OCI-LY3 (cell line): Measurements from ENCODE around the gene ANO6.

Source experiments
- H2AFZ ChIP-seq: fragments of 200-600, 300-600 bp; shearing (Covaris generic); 2 replicates; pipeline ENCODE4 v1.6.0; 2014; ENCODE audit warnings: antibody characterized with exemption, low read depth, low read length
- H3K27ac ChIP-seq: fragments of 200-600, 300-600 bp; sonication (generic); 2 replicates; pipeline ENCODE4 v1.5.1; 2014; ENCODE audit warnings: mild to moderate bottlenecking, low read length, moderate library complexity, mixed read lengths
- H3K27me3 ChIP-seq: fragments of 200-600, 300-600 bp; sonication (generic); 2 replicates; pipeline ENCODE4 v1.6.1; 2014; ENCODE audit warnings: low read depth, low read length, mixed read lengths
- H3K36me3 ChIP-seq: fragments of 200-600, 300-600 bp; sonication (generic); replicated peaks from 2 replicates; pipeline ENCODE3; 2014; ENCODE audit warnings: low read depth, low read length, mixed read lengths
- H3K4me1 ChIP-seq: fragments of 300-600, 200-600 bp; sonication (generic); 2 replicates; pipeline ENCODE4 v1.6.1; 2014; ENCODE audit warnings: low read length, mixed read lengths
- H3K4me2 ChIP-seq: fragments of 200-600, 300-600 bp; sonication (generic); 2 replicates; pipeline ENCODE4 v1.6.1; 2014; ENCODE audit warnings: low read length, mixed read lengths
- H3K4me3 ChIP-seq: fragments of 300-600, 200-600 bp; sonication (generic); 2 replicates; pipeline ENCODE4 v1.5.1; 2014; ENCODE audit warnings: antibody characterized with exemption, mild to moderate bottlenecking, low read length, moderate library complexity
- H3K79me2 ChIP-seq: fragments of 300-600, 200-600 bp; shearing (Covaris generic); 2 replicates; pipeline ENCODE4 v1.6.1; 2014; ENCODE audit warnings: mild to moderate bottlenecking, low read length, mixed read lengths
- H3K9ac ChIP-seq: fragments of 300-600, 200-600 bp; shearing (Covaris generic); 2 replicates; pipeline ENCODE4 v1.6.0; 2014; ENCODE audit warnings: mild to moderate bottlenecking, low read length, moderate library complexity
- H3K9me3 ChIP-seq: fragments of 200-600, 300-600 bp; shearing (Covaris generic); 2 replicates; pipeline ENCODE4 v1.6.1; 2014; ENCODE audit warnings: low read length, mixed read lengths; ENCODE audit not compliant: insufficient read depth
- H4K20me1 ChIP-seq: fragments of 200-600, 300-600 bp; sonication (generic); 2 replicates; pipeline ENCODE4 v1.6.1; 2016; ENCODE audit warnings: low read length, mixed read lengths; ENCODE audit not compliant: insufficient read depth
- EZH2phosphoT487 ChIP-seq: fragments of 200-600 bp; shearing (Covaris generic); IDR thresholded peaks from 2 replicates; pipeline ENCODE4 v1.6.1; 2018; ENCODE audit warnings: antibody characterized with exemption, mixed run types, low read depth
- TF ChIP-seq, protein P1 (sequence below): fragments of 200-600, 300-600 bp; sonication (generic); IDR thresholded peaks from 2 replicates; pipeline ENCODE4 v1.5.1; 2014; ENCODE audit warnings: antibody characterized with exemption, low read length, low read depth

Gene ANO6

DNA sequence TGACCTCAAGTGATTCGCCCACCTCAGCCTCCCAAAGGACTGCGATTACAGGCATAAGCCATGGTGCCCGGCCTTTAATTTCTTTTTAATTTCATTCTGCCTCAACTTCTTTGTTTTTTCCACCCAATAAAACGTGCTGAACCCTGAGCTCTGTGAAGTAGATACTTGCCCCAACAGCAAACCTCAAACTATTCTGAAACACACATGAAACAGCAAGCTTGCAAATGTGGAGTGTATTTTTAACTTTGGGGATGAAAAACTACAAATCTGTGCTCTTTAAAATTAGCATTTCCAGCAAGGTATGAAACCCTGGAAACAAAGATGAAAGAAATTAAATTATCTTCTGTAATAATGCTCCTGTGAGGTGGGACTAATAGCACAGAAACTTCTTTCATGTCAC is 246.6 kb downstream of the ANO6 start:
- H3K9me3 ChIP-seq = no peaks in the 10 kb centered on the region
- H3K4me2 ChIP-seq = no peak overlapping the region
- H3K9ac ChIP-seq = no peak overlapping the region
- H3K4me1 ChIP-seq = no peaks in the 10 kb centered on the region
- H2AFZ ChIP-seq = no peak overlapping the region
- no peaks in the 10 kb centered on the region for H4K20me1 ChIP-seq
- no peak overlapping the region for H3K4me3 ChIP-seq
- TF ChIP-seq, protein P1, sequence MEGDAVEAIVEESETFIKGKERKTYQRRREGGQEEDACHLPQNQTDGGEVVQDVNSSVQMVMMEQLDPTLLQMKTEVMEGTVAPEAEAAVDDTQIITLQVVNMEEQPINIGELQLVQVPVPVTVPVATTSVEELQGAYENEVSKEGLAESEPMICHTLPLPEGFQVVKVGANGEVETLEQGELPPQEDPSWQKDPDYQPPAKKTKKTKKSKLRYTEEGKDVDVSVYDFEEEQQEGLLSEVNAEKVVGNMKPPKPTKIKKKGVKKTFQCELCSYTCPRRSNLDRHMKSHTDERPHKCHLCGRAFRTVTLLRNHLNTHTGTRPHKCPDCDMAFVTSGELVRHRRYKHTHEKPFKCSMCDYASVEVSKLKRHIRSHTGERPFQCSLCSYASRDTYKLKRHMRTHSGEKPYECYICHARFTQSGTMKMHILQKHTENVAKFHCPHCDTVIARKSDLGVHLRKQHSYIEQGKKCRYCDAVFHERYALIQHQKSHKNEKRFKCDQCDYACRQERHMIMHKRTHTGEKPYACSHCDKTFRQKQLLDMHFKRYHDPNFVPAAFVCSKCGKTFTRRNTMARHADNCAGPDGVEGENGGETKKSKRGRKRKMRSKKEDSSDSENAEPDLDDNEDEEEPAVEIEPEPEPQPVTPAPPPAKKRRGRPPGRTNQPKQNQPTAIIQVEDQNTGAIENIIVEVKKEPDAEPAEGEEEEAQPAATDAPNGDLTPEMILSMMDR = no peak
- TF ChIP-seq EZH2phosphoT487 = no peak
- 0 out of 2 replicates have a peak, but pooled peaks cover 7% of the 10 kb centered on the region for H3K27me3 ChIP-seq
- H3K79me2 ChIP-seq = no peaks in the 10 kb centered on the region
- H3K36me3 ChIP-seq = no peaks in the 10 kb centered on the region
- H3K27ac ChIP-seq = no peak overlapping the region

DNA sequence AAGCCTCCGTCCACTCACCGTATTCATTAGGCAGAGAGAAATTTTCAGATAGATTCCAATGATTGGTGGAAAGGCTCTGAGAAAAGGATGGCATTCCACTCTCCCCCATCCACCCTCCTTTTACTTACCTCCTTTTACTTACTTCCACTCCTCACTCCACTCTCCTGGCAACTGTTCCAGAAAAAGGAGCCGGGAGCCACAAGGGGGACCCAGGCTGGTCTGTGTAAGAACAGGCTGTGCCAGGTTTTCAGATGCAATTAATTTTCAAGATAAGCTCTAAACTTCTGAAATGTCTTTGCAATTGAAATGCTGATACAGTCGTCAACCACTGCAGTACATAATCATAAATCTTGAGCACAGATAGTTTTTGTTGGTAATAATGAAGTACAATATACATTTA is 248.8 kb downstream of the ANO6 start:
- Histone ChIP-seq H3K27ac (no peak overlapping the region), H3K36me3 (no peaks in the 10 kb centered on the region), H3K9ac (no peak overlapping the region), H3K4me1 (no peaks in the 10 kb centered on the region), H3K4me2 (no peak overlapping the region), H3K4me3 (no peak overlapping the region), H3K79me2 (no peaks in the 10 kb centered on the region), H3K27me3 (0 out of 2 replicates have a peak, but pooled peaks cover 7% of the 10 kb centered on the region), H3K9me3 (no peaks in the 10 kb centered on the region), H2AFZ (no peak overlapping the region), H4K20me1 (no peaks in the 10 kb centered on the region)
- no peak for TF ChIP-seq EZH2phosphoT487
- TF ChIP-seq, protein P1 = no peak

DNA sequence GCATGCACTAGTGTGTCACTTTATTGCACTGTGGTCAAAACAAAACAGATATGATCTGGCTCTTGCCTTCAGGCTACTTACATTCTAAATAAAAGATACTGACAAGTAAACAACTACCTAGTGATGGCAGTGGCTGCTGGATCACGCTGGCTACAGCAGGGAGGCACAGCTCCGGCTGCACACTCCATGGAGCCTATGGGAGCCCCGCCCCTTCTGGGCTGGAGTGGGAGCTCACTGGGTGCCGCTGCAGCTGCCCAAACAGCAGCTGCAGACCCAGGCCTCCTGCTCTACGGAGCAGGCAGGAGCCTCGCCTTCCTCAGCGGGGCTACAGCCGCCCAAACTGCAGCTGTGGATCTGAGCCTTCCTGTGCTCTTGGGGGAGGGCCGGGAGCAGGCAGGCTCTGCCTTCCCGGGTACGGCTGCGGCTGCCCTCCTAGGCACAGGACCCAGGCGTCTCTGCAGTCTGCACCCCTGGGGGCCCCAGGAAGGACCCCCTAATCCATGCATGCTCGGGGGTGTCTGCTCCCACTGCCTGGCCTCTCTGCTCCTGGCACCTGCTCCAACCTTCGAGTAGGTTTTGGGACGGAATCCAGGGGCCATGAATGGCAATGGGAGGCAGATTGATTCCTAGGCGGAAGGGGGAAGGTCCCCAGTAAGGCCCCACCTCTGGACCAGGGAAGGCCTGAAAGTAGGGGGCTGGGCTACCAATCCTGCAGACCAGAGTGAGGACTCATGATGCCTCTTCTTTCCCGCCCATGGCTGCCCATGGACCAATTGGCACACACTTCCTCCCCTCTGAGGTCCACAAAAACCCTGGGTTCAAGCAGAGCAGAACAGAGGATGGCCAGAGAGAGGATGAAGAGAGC is 253.1 kb downstream of the ANO6 start:
- Histone ChIP-seq H3K9ac (no peak overlapping the region), H3K4me3 (no peak overlapping the region), H3K27me3 (0 out of 2 replicates have a peak, but pooled peaks cover 4% of the 10 kb centered on the region), H4K20me1 (no peaks in the 10 kb centered on the region), H3K27ac (no peak overlapping the region), H3K4me1 (no peaks in the 10 kb centered on the region), H2AFZ (no peak overlapping the region), H3K79me2 (no peaks in the 10 kb centered on the region), H3K9me3 (no peaks in the 10 kb centered on the region), H3K4me2 (no peak overlapping the region), H3K36me3 (no peaks in the 10 kb centered on the region)
- no peak for TF ChIP-seq EZH2phosphoT487
- TF ChIP-seq, protein P1 = no peak

DNA sequence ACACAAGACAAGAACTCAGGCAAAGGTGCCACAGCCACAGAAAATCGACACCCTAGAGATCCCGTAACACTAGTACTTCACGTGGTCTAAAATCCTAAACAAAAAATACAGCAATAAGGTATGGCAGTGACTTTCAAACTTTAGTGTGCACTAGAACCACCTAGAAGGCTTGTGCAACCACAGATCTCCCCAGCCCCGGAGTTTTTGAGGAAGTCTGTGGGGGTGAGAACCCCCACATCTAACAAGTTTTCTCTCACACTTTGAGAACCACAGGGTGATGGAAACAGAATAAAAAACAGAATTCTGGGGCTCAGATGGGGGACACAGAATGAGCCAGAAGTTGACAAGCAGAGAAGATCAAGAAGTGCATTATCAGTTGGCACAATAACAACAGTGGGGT is 254.0 kb downstream of the ANO6 start:
- Histone ChIP-seq H3K4me1 (no peaks in the 10 kb centered on the region), H3K27ac (no peak overlapping the region), H3K4me3 (no peak overlapping the region), H3K4me2 (no peak overlapping the region), H3K36me3 (no peaks in the 10 kb centered on the region), H3K27me3 (0 out of 2 replicates have a peak, but pooled peaks cover under 1% of the 10 kb centered on the region), H3K79me2 (no peaks in the 10 kb centered on the region), H3K9me3 (no peaks in the 10 kb centered on the region), H2AFZ (no peak overlapping the region), H3K9ac (no peak overlapping the region), H4K20me1 (no peaks in the 10 kb centered on the region)
- TF ChIP-seq EZH2phosphoT487 = no peak
